ENCODE measurements around the gene CD209.
"Not testable (repeated sequence)": the region's sequence is repeated elsewhere in the genome, so short reads cannot be mapped to it uniquely, and the experiment has no call there.

CD209 gene

GRCh38 chr19:7766535-7766934 is 19.2 kb upstream of the CD209 start:
- no peak for DNase-seq

GRCh38 chr19:7765043-7765442 is 17.7 kb upstream of the CD209 start:
- DNase-seq: not testable (repeated sequence)

GRCh38 chr19:7764157-7764556 is 16.8 kb upstream of the CD209 start:
- not testable (repeated sequence) for DNase-seq

- DNase-seq: no peak
Measured at GRCh38 chr19:7763696-7764095, 16.4 kb upstream of the CD209 start.

DNA sequence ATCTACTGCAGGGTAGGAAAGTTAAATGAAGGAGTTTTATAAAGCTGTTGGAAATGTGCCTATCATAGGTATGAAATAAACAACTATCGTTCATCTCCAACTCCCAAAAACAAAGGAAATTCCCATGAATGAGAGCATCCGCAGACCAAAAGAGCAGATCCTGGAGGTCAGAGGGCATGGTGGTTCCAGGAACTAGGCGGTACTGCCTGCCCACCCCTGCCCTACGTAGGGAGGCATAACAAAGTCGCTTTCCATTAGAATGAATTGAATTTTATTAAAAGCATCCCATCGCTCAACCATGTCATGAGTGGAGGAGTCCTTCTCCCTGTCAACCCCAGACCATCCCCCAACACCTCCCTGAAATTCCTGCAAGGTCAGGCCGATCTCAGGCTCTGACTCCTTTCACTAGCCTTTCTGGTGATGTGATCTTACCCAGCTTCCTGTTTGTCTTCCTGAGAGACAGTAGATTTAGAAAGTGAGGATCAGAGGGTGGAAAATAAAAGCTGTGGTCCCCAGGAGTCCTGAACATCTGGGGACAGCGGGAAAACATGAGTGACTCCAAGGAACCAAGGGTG is 15.5 kb upstream of the CD209 start, which contains the start of gene CLEC4M:
CLEC4M (plus strand) TSS at position 525 of the 575 bp plus-strand sequence; CDS start at position 549, 24 bp downstream.
- DNase-seq: no peak

- DNase-seq: no peak
Measured at GRCh38 chr19:7759156-7759555, 11.8 kb upstream of the CD209 start.

DNA sequence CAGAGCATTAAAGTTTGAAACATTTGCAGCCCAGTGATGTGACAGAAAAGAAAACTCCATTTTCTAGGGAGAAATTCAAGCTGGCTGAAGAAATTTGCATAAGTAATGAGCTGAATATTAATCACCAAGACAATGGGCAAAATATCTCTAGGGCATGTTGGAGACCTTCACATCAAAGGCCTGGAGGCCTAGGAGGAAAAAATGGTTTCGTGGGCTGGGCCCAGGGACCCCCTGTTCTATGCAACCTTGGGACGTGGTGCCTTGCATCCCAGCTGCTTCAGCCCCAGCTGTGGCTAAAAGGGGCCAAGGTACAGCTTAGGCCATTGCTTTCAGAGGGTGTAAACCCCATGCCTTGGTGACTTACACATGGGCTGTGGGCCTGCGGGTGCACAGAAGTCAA is 10.0 kb upstream of the CD209 start:
- no peak for DNase-seq

DNA sequence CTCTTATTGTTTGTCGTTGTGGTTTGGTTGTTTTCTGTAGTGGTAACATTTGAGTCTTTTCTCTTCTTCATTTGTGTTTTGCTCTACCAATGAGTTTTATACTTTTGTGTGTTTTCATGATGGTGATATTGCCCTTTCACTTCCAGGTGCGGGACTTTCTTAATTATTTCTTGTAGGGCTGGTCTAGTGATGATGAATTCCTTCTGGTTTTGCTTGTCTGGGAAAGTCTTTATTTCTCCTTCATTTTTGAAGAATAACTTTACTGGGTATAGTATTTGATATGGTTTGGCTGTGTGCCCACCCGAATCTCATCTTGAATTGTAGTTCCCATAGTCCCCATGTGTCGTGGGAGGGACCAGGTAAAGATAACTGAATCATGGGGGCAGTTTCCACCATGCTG is 8.9 kb upstream of the CD209 start:
- DNase-seq: no peak

DNA sequence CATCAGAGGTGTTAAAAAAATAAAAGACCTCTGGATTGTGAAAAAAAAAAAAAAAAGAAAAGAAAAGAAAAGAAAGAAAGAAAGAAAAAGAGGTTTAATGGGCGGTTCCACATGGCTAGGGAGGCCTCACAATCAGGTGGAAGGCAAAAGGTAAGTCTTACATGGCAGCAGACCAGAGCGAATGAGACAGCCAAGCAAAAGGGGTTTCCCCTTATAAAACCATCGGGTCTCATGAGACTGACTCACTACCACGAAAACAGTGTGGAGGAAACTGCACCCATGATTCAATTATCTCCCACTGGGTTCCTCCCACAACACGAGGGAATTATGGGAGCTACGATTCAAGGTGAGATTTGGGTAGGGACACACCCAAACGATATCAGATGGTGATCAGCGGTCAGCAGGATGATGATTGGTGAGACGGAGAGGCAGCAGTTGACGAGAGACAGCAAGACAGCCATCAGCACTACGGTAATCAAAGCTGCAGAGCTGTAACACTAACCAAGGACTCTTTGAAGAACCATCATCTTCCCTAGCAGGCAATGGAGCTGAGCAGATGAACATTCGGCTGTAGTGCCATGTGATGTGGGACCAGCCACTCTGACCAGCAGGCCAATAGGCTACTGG is 3.9 kb upstream of the CD209 start:
- no peak for DNase-seq

- no peak for DNase-seq
Measured at GRCh38 chr19:7748756-7749155, 1.4 kb upstream of the CD209 start.

- DNase-seq: no peak
Measured at GRCh38 chr19:7748171-7748570, 837 bp upstream of the CD209 start.

GRCh38 chr19:7746306-7746705 is 1.0 kb downstream of the CD209 start:
- not testable (repeated sequence) for DNase-seq

- no peak for DNase-seq
Measured at GRCh38 chr19:7744871-7745650, 2.3 kb downstream of the CD209 start.

- DNase-seq: no peak
Measured at GRCh38 chr19:7744199-7744786, 3.0 kb downstream of the CD209 start.

DNA sequence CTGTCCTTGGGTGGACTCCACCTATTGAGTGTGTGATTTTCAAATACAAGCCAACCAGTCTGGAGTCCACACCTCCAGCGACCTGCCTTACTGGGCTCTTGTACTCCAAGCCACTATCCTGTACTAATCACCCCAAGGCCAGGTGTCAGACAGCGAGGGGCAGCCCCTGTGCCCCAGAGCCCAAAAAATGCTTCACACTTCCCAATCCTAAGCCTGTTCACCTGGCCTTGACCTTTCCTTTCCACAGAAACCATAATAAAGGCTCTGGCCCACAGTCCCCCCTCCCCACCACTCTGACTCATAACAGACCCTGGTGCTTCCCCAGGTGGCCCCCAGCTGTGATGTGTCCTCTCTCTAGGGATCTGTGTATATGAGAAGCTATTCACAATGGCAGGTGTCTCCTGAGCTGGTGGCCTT is 3.9 kb downstream of the CD209 start:
- no peak for DNase-seq

GRCh38 chr19:7742991-7743390 is 4.3 kb downstream of the CD209 start:
- no peak for DNase-seq

DNA sequence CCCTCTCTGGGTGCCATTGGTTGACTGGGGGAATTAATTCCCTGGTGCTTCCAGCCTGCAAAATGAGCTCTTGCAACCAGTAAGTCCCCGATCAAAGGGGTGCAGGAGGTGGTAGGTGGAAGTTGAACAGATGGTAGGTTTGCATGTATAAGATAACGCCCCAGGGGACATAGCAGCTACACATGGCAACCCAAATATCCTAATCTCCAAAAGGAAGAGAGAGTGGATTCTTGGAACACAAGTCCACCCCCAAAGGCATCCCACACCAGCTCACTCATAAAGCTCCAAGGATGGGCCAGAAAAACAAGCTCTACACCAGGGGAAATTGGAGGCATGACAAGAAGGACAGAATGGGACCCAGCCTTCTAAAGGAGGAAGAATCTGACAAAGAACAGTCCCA is 4.8 kb downstream of the CD209 start:
- DNase-seq: no peak

- no peak for DNase-seq
Measured at GRCh38 chr19:7740682-7741054, 6.7 kb downstream of the CD209 start.

GRCh38 chr19:7739801-7740681 is 7.3 kb downstream of the CD209 start:
- no peak for DNase-seq

- DNase-seq: no peak
Measured at GRCh38 chr19:7739211-7739755, 8.1 kb downstream of the CD209 start.

- DNase-seq: no peak
Measured at GRCh38 chr19:7738023-7738422, 9.3 kb downstream of the CD209 start.

DNA sequence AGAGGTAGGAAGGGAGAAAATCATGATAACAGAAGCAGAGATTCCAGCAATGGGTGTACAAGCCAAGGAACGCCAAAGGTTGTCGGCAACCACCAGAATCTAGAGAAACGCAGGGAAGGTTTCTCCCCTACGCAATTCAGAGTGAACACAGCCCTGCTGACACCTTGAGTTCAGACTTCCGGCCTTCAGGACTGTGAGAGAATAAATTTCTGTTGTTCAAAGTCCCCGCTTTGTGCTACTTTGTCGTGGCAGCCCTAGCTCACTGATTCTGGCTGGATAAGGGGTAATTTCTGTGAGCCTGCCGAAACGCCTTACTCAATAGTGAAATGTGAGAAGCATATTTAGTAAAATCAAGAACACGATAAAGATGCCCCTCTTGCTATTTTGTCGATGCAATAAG is 10.1 kb downstream of the CD209 start:
- DNase-seq: no peak

DNA sequence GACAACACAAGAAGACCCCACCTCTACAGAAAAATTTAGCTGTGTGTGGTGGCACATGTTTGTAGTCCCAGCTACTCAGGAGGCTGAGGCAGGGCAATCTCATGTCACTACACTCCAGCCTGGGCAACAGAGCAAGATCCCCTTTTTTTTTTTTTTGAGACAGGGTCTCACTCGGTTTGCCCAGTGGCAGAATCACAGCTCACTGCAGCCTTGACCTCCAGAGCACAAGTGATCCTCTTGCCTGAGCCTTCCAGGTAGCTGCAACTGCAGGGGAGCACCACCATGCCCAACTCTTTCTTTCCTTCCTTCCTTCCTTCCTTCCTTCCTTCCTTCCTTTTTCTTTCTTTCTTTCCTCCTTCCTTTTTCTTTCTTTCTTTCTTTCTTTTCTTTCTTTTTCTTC is 11.2 kb downstream of the CD209 start:
- DNase-seq: no peak

Data from NCI-H2029 treated with DMSO at 0.1 percent for 48 hours (cell line).